Gastroesophageal sphincter (tissue), 3 donors: ENCODE measurements around the gene TAF3.

Source experiments
- CTCF ChIP-seq, 4 experiments: fragments of 200-600 bp in 2 of 4; fragments of 450-650 bp in 2 of 4; sonication (generic) in 1 of 4; IDR thresholded peaks; one replicate each; pipeline ENCODE4 v1.5.1; 2017 to 2019; ENCODE audit warnings: antibody characterized with exemption in 4 of 4, mild to moderate bottlenecking in 2 of 4, moderate library complexity in 2 of 4
- EP300 ChIP-seq: sonication (generic); formaldehyde crosslinking; IDR thresholded peaks from one replicate; pipeline ENCODE4 v1.6.1; 2017; ENCODE audit warnings: antibody characterized with exemption, mild to moderate bottlenecking
- POLR2A ChIP-seq, 2 donors: fragments of 450-650 bp; IDR thresholded peaks; one replicate each; pipeline ENCODE4 v1.6.1; 2017; ENCODE audit warnings: antibody characterized with exemption in 2 of 2, mild to moderate bottlenecking in 2 of 2, moderate library complexity in 1 of 2
- POLR2AphosphoS5 ChIP-seq: sonication (generic); formaldehyde crosslinking; IDR thresholded peaks from one replicate; pipeline ENCODE4 v1.6.1; 2017; ENCODE audit warnings: antibody characterized with exemption

DNA sequence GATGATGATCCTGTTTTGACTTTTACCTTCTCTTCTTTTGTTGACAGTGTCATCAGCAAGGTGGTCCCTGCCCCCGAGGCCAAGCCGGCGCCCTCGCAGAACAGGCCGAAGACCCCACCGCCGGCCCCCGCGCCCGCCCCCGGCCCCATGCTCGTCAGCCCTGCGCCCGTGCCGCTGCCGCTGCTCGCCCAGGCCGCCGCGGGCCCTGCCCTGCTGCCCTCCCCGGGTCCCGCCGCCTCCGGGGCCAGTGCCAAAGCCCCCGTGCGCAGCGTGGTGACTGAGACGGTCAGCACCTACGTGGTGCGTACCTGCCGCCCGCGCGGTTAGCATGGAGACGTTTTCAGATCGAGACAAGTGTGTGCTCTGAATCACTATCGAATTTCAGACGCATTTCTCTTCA lies 190.7 kb downstream of the TAF3 start:
- TF ChIP-seq POLR2AphosphoS5 (no peak), CTCF (IDR thresholded peaks at IDR 0.05) (no peak), POLR2A (IDR thresholded peaks at IDR 0.05) (no peak), EP300 (no peak)
